NCI-H187 treated with DMSO at 0.1 percent for 48 hours (cell line): ENCODE results near the gene LAMA2.

Source experiments
- DNase-seq: peaks from one replicate; lab custom pipeline; 2025; lab: John Stamatoyannopoulos, UW

The LAMA2 gene

DNA sequence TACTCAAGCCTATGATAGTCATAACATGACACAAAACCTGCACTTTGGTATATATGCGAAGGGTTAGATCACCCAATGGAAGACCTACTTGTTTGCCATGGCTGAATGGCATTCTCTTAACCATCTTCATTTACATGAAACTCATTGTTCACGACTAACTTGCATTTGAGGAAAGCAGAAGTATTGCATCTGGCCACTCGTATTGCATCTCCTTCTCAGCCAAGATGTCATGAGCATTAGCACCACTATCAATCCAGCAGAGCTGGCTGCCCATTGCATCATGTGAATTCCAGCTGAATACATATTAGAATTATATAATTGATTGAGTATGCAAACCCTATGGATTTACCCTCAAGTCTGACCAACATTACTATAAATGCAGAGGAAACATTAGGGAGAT is 390.2 kb downstream of the LAMA2 start:
- no peak for DNase-seq

DNA sequence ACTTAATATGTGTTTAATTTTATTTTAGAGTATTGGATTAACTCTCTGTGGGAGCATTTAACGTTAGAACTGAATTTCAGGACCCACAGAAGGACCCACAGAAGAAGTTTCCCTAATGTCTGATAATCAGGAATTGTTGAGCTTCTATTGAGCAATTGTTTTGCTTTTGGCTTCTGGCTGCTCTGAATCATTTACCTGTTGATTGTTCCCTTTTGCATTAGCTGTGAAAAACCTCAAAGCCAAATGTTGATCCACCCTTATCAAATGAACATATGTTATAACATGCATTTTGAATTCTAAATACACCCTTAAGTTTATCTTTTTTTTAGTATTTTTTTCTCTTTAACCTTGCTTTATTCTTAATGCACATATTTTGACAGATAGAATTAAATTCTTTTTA is 393.5 kb downstream of the LAMA2 start:
- no peak for DNase-seq

DNA sequence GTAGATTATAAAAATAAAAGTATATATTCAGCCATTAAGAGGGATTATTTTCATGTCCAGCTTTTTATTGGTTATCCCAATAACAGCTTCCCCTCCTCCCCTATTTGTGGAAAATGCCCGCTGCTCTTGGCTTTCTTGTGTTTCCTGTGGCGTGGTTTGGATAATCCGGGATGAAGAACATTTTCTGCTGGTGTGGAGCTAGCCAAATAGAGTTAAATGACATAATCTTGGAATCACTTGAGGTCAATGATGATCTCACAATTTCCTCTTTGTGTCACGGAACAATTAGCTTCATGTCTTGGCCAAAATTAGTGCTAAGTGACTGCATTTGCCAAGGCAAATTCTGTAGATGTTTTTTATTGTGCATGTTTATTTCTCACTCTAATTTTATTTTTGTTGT is 394.0 kb downstream of the LAMA2 start:
- no peak for DNase-seq

DNA sequence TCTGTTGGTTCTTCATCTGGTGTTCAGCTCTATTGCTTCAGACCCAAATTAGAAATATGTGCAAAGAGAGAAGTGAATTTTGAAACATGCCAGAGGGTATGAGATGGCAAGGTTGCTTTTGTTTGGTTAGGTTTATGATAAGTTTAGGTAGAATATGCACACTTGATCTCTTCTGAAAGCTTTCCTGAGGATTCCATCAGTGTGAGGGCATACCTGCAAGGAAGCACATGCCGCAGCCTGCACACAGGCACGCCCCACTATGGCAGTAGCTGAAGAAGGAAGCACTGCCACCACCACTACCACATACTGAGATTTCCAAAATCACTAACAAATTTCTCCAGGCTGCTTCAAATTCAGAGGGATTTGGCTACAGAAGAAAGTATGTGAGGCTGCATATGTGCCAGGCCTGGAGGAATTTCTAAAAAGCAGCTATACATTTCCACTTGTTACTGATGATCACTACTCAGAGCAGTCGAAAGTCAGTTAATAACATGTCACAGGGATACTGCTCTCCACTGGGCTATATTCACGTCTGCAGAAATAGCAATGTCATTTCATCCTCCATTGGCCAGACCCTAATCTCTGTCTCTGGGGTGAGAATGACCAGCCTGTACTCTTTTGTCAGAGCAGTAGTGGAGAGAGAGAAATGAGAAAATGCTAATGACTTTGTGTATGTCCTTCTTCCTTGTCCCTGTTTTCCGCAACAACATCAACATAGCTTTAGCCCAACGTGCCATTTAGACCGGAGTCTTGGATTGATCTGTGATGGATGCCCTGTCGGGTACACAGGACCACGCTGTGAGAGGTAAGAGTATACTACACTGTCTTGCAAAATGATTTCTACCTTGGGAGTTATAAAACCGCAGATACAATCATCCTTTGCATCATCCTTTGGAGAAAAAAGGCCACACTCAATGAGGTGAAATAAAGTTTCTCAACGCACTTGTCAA is 396.7 kb downstream of the LAMA2 start:
- DNase-seq = no peak

DNA sequence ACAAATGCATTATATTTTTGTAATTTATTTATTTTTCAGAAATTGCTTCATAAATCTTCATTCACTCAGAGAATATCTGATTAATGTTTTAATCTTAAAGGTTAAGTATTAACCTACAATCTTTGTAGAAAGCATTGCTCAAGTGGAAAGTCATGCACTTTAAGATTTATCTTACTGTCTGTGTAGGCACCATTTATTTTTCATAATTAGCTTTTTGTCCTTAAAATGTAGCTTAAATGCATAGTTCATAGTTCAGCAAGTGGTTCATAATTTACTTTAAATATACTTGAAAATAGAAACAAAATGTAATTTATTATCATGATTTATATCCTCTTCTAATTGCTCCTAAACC is 397.3 kb downstream of the LAMA2 start:
- no peak for DNase-seq

DNA sequence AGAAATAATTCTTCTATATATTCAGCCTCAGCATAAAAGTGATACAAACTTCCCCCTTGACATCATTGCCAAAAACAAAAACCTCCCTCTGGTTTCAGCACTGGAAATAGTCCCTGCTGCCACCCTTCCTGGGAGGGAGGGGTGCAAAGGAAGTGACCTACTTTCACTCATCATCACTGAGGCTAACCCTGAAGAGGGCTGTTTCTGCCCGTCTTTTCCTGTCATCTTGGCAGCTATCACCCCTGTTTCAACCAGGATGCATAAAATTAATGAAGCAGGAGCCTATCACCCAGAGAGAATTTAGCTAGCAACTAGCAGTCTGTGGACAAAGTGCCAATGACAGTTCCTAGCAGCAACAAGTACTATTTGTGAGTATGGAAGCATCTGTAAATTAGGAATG is 397.8 kb downstream of the LAMA2 start:
- no peak for DNase-seq

DNA sequence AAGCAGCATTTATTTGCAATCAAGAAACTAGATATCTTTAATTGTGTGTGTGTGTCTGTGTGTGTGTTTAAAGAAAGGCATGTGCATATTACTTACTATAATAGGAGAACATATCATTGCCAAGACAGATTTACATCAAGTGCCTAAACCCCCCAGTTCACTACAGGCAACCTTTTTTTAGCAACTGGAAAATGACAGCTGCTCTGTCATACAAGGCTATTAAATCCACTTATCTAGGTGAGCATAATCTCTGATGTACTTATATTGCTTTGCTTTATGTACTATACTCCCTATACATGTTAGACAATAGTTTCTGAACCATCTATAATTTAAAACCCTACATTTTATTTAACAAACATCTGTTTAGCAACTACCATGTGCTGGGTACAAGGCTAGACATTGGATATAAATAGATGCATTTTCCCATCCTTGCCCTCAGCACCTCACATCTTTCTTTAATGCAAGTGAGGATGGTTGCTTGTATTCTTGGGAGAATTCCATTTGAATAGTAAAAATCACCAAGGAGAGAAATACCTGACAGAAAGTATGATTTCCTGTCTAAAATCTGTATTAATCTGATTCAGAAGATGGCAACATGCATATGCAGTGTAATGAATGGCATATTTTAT is 398.3 kb downstream of the LAMA2 start:
- DNase-seq = no peak

DNA sequence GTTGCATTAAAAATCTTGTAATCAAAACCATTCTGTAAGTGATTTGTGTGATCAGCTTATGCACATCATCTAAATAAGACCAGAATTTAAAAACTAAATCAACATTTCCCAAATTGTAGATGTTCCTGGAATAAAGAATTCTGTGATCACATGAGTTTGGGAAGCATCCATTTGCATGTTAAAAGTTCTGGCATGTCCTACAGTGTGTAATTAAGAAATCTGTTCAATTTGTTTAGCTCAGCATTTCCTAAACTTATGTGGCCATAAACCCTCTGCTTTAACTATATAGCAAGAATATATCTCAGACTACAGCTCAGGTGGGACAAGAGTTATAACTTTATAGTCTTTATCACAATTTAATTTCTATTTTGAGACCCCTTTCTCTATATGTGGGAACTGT is 399.1 kb downstream of the LAMA2 start:
- no peak for DNase-seq

DNA sequence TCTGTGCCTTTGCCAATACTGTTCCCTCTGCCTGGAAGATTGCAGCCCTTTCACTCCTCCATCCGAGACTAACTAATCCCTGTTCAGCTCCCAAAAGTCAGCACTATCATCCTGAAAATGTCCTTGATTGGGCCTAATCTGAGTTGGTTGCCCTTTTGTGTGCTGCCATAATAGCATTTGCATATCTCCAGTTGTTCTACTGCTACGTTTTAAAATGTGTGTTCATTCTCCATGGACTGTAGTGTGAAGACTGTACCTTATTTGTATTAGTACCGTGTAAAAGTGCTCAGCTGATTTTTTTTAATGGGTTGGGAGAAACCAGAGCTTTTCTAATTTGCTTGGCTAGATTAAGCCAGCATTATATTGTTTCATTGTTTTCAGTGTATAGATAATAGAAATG is 401.3 kb downstream of the LAMA2 start:
- no peak for DNase-seq

DNA sequence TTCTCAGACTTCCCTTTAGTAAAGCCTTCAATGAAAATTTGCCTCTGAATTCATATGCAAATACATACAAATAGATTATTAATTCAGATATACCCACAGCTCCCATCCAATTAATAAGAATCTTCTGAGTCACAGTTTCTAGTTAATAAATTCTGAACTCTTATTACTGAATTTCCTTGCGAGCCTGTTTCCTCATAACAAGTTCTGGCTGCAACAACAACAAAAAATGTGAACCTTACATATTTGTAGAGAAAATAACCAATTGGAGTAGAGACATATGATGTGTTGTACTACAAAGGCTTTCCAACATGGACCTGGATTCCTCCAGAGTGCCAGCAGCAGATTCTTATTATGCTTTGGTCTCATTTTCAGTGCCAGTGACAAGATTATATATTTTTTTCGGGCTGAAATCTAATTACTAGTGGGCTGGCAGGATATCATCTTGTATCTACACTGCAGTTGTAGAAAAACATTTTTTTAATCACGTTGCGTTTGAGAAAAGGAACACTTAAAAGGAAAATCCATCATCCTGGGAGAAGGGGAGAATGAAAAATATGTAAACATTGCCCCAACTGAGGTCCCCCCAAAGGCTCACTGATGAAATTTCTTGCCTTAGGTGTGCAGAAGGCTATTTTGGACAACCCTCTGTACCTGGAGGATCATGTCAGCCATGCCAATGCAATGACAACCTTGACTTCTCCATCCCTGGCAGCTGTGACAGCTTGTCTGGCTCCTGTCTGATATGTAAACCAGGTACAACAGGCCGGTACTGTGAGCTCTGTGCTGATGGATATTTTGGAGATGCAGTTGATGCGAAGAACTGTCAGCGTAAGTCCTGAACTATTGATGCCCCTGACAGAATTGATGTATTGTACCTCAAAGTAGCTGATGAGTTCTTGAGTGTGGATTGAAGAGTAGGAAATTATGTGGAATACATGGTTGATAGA is 404.6 kb downstream of the LAMA2 start:
- DNase-seq = no peak

DNA sequence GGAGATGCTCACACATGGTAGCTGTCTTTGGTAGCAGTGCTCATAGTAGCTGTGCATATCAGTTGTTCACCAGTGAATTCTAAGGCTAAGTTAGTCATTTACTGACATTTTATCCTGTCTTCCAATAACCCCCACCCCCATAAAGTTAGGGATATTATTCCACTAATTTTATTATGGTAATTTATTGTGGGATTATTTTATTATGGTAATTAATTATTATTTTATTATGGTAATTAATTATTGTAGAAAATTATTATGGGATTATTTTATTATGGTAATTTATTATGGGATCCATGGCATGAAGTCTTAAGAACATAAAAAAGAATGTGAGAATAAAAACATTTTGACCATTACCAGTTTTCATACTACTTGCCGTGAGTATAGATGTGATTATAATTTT is 406.5 kb downstream of the LAMA2 start:
- no peak for DNase-seq

DNA sequence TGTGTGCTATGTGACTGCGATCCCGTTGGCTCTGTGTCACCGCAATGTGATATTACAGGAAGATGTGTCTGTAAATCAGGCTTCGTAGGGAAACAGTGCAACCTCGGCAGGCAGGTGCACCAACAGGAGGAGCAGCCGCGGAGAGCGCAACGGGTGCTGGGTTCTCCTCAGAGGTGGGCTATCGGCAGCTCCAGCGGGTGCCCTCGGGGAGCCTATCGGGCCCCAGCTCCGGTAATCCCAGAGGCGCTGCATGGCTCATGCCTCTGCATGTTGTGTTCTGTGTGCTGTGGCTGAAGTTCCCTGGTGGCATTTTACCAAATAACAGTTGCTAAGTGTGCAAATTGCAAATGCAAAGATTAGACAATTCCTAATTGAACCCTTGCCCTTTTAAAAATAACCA is 409.9 kb downstream of the LAMA2 start:
- DNase-seq = no peak

DNA sequence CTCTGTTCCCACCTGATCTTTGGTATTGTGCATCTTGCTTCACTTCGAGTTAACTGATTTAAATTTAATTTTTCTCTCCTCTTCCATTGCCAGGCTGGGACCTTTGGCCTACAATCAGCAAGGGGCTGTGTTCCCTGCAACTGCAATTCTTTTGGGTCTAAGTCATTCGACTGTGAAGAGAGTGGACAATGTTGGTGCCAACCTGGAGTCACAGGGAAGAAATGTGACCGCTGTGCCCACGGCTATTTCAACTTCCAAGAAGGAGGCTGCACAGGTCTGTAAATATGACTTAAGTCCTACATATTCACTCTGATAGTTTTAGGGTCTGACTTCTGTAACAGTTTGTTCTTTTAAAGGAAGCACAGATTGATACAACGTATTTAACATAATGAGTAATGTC is 414.7 kb downstream of the LAMA2 start:
- no peak for DNase-seq

DNA sequence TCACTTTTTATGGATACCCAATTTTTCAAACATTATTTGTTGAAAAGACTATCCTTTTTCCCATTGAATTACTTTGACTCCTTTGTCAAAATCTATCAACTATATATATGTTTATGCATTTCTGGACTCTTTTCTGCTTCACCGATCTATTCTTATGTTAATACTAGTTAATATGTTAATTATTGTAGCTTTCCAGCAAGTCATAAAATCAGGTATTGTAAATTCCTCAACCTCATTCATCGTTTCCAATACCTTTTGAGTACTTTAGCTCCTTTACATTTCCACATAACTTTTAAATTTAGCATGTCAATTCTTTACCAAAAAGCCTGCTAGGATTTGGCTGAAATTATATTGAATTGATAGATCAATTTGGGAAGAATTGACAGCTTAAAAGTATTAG is 419.7 kb downstream of the LAMA2 start:
- no peak for DNase-seq

DNA sequence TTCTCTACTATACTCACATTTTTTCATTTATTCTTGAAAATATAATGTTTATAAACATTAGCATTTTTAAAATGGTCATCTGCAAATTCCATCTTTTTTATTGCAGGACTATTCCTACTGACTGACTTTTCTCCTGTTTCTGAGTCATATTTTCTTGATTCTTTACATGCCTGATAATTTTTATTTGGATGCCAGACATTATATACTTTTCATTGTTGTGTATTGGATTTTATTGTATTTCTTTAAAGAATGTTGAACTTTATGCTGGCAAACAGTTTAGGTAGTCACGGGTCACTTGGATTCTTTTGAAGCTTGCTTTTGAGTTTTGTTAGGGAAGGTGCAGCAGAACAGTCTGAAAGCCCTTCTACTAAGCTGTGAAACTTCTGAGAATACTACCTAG is 423.9 kb downstream of the LAMA2 start:
- DNase-seq = no peak

DNA sequence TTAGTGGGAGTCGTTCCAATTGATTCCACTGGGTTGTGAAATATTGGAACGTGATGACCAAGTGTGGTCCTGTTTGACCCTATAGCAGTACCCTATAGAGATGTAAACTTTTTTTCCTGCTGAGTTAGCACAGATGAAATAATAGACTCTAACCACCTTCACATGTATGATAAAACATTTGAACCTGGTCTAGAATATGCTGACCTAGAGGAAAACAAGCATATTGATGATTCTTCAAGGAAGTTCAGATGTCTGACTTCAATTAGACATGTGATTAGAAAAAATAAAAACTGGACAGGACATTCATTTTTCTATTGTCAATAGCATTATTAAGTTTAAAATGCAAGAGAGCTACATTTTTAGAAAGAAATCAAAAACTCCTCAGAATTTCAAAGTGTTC is 424.9 kb downstream of the LAMA2 start:
- no peak for DNase-seq

DNA sequence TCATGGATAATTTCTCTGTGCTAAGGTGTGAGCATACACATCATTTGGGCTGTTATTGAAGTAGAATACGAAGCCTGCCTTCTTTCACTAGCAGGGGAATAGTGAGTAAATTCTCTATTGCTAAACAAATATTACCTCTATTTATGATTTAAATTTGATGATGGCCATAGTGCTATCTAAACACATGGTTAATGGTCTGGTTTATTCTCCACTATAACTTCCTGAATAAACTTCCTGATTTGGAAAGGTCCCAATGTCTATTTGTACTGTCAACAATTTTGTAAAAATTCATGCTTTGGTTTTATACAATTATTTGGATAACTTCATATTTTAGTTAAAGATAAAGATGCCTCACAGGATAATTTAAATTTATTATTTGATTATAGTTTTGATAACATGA is 426.2 kb downstream of the LAMA2 start:
- no peak for DNase-seq

DNA sequence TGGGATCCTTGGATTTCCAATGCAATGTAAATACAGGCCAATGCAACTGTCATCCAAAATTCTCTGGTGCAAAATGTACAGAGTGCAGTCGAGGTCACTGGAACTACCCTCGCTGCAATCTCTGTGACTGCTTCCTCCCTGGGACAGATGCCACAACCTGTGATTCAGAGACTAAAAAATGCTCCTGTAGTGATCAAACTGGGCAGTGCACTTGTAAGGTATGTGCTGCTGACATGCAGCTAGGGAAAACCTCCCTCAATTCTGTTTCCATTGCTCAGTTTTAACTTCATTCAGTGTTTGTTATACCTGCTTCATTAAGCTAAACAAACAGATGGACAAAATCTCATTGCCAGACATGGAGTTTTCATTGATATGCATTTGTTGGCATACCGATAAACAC is 429.9 kb downstream of the LAMA2 start:
- no peak for DNase-seq

DNA sequence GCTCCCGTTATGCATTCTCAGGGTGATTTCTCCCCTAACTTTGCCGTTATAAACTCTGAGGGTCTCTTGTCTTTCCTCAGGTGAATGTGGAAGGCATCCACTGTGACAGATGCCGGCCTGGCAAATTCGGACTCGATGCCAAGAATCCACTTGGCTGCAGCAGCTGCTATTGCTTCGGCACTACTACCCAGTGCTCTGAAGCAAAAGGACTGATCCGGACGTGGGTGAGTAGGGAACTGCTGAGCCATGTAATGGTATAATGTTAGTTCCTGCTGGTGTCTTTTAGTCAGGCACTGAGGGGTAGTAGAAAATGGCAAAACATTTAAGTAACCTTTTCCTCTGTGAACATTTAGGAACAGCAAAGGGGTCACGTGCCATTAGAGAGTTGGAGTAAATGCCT is 431.6 kb downstream of the LAMA2 start:
- DNase-seq = no peak

DNA sequence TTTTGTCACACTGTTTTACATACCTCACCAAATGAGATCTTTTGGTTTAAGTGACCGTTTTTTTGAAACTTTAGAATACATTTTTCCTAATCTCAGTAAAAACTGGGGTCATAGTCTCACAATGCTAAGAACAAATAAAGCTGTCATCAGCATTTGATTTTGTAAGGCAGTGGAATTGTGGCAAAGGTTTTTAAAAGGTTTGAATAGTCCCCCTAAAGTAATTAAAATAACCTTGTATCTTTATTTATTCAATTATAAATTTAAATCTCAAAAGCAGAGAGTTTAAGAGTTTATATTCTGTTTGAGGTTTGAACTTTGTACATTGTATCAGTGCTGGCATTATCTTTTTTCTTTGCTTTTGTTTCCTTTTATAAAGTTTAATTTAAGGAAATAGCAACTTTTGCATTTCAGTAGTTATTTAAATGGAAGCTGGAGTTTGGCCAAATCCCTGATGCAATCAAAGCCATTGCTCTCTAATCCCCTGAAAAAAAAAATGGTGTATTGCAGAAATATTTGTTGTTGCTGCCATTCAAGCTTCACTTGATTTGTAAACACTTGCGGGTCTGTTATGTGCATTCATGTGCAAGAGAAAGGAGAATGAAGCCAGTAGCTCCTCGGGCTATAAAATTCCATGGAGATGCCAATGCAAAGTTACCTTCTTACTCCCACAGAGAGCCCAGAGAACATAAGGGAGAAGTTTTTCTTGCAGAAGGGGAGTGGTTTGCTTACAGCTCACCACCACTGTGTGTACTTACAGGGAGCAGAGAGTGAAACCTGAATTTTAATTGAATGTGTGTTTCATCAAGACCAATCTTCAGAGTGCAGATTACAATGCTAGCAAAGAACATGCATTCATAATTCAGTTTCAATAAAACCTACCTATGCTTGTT is 435.2 kb downstream of the LAMA2 start:
- DNase-seq = no peak

DNA sequence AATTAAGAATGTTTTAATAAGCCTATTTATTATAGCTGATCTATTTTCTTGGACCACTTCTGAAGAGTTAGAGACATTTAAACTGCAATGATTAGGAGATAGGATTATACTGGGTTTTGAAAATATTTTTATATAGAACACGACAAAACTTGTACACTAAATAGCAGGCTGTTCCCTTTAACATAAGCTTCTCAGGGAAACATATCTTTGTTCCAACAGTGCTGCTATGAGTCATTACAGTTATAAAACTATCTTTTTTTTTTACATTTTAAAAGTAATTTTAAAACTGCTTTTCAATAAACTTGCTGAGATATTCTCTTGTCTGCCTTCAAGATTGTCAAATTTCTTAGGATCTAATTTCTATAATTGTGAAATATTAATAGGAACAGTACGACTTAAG is 438.0 kb downstream of the LAMA2 start:
- DNase-seq = no peak

DNA sequence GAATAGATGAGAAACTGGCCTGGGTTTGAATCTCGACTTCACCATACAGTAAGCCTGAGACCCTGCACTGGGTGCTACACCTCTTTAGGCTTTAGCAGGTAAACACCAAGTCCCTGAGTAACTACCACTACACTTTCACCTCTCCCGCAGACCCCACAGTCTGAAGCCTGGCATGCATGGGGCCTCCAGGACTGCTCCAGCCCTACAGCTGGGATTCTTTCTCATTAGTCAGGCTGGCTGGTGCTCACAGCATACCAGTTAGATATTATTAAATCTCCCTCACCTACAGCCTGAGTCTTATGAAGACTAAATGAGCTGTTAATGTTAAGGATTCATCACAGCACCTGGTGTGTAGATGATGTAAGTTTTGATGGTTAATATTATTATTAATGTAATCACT is 438.4 kb downstream of the LAMA2 start:
- DNase-seq = no peak
